ENCODE results near the gene ATP6V0E1.
"Not testable (repeated sequence)": the region's sequence is repeated elsewhere in the genome, so short reads cannot be mapped to it uniquely, and the experiment has no call there.

The ATP6V0E1 gene

GRCh38 chr5:173010021-173010420, 26.4 kb downstream of the ATP6V0E1 start:
- no peak for DNase-seq

GRCh38 chr5:173010547-173011464, 27.2 kb downstream of the ATP6V0E1 start:
- DNase-seq: no peak

- DNase-seq: no peak
These were observed 28.0 kb downstream of the ATP6V0E1 start for GRCh38 chr5:173011566-173011965.

- DNase-seq: peak; percentile 9
These were observed 29.3 kb downstream of the ATP6V0E1 start for GRCh38 chr5:173012882-173013281.

- peak; percentile 16 for DNase-seq
These were observed 31.1 kb downstream of the ATP6V0E1 start for GRCh38 chr5:173014671-173015070.

GRCh38 chr5:173015192-173015591, 31.6 kb downstream of the ATP6V0E1 start:
- DNase-seq: no peak

- DNase-seq: no peak
These were observed 32.3 kb downstream of the ATP6V0E1 start for GRCh38 chr5:173015598-173016455.

GRCh38 chr5:173016598-173017046, 33.1 kb downstream of the ATP6V0E1 start:
- DNase-seq: peak; percentile 13

GRCh38 chr5:173017087-173017486, 33.5 kb downstream of the ATP6V0E1 start:
- not testable (repeated sequence) for DNase-seq

GRCh38 chr5:173018358-173018757, 34.8 kb downstream of the ATP6V0E1 start:
- DNase-seq: no peak

GRCh38 chr5:173020154-173020581, 36.6 kb downstream of the ATP6V0E1 start:
- DNase-seq: no peak

GRCh38 chr5:173020643-173021042, 37.1 kb downstream of the ATP6V0E1 start:
- DNase-seq: no peak

- no peak for DNase-seq
These were observed 42.1 kb downstream of the ATP6V0E1 start for GRCh38 chr5:173025651-173026050.

GRCh38 chr5:173027905-173028304, 44.3 kb downstream of the ATP6V0E1 start:
- DNase-seq: no peak

GRCh38 chr5:173028811-173029327, 45.3 kb downstream of the ATP6V0E1 start:
- DNase-seq: no peak

- peak; percentile 23 for DNase-seq
These were observed 45.9 kb downstream of the ATP6V0E1 start for GRCh38 chr5:173029499-173029921.

- not testable (repeated sequence) for DNase-seq
These were observed 48.5 kb downstream of the ATP6V0E1 start for GRCh38 chr5:173032096-173032495.

GRCh38 chr5:173032730-173033129, 49.2 kb downstream of the ATP6V0E1 start:
- no peak for DNase-seq

GRCh38 chr5:173033923-173034322, 50.4 kb downstream of the ATP6V0E1 start:
- no peak for DNase-seq

- DNase-seq: no peak
These were observed 52.5 kb downstream of the ATP6V0E1 start for GRCh38 chr5:173035904-173036707.

GRCh38 chr5:173039188-173039587, 55.6 kb downstream of the ATP6V0E1 start:
- no peak for DNase-seq

GRCh38 chr5:173039964-173040363, 56.4 kb downstream of the ATP6V0E1 start:
- DNase-seq: no peak
